Measurements from ENCODE around the gene TEX38. TPM values are rescaled to one million over a fixed set of nuclear protein-coding genes. Genes with fewer than 3 reads are reported as not detected.

The TEX38 gene
- total and polyA plus RNA-seq, 2 of the 13 experiments (the other 11 are each of a cell fraction or from before 2014, with no cell fraction given) = 0.18 TPM; not detected in 1

- TF ChIP-seq ZEB1 (IDR thresholded peaks at IDR 0.05; ENCODE audit: insufficient replicate concordance, low read depth) (peak; percentile 90), ERF (CRISPR knock-in tag; IDR thresholded peaks at IDR 0.05) (peak; percentile 73; the same call in 1 of the 2 replicates), NR2F6 (IDR thresholded peaks at IDR 0.05) (no peak), NR2F6 (CRISPR knock-in tag; IDR thresholded peaks at IDR 0.05) (0 out of 2 replicates have a peak, but pooled peaks have one; percentile 26), AGO1 (IDR thresholded peaks at IDR 0.05; ENCODE audit: low read depth, low read length, poor library complexity, severe bottlenecking) (peak; percentile 36), NFYC (CRISPR knock-in tag; IDR thresholded peaks at IDR 0.05) (peak; percentile 98), ZNF382 (CRISPR knock-in tag; IDR thresholded peaks at IDR 0.05; ENCODE audit: borderline replicate concordance) (no peak), ZNF572 (CRISPR knock-in tag; IDR thresholded peaks at IDR 0.05) (no peak), NFKBIZ (CRISPR knock-in tag; IDR thresholded peaks at IDR 0.05) (0 out of 2 replicates have a peak, but pooled peaks have one; percentile 56), BCL6 (CRISPR knock-in tag; IDR thresholded peaks at IDR 0.05) (0 out of 2 replicates have a peak, but pooled peaks have one; percentile 21), ZNF713 (CRISPR knock-in tag; IDR thresholded peaks at IDR 0.05) (peak; percentile 58; the same call in 1 of the 2 replicates), ZNF136 (CRISPR knock-in tag; IDR thresholded peaks at IDR 0.05; ENCODE audit: low read depth) (no peak), EED (CRISPR knock-in tag; IDR thresholded peaks at IDR 0.05) (peak; percentile 86; the same call in 1 of the 2 replicates), ZNF569 (CRISPR knock-in tag; IDR thresholded peaks at IDR 0.05; ENCODE audit: borderline replicate concordance) (no peak), ZSCAN31 (CRISPR knock-in tag; IDR thresholded peaks at IDR 0.05; ENCODE audit: low read depth) (peak; percentile 89), SP5 (CRISPR knock-in tag; IDR thresholded peaks at IDR 0.05; ENCODE audit: borderline replicate concordance, low read depth) (peak; percentile 52; the same call in 1 of the 2 replicates), E2F1 (CRISPR knock-in tag; IDR thresholded peaks at IDR 0.05) (no peak), MAFF (IDR thresholded peaks at IDR 0.05; ENCODE audit: low read depth, low read length) (no peak), ZNF224 (CRISPR knock-in tag; IDR thresholded peaks at IDR 0.05) (peak; percentile 73; the same call in 1 of the 2 replicates), HES4 (CRISPR knock-in tag; IDR thresholded peaks at IDR 0.05; ENCODE audit: borderline replicate concordance) (peak; percentile 34; the same call in 1 of the 2 replicates), ARID2 (CRISPR knock-in tag; IDR thresholded peaks at IDR 0.05; ENCODE audit: borderline replicate concordance) (no peak), HOXA3 (CRISPR knock-in tag; IDR thresholded peaks at IDR 0.05) (peak; percentile 87), BORCS8-MEF2B (CRISPR knock-in tag; IDR thresholded peaks at IDR 0.05) (peak; percentile 42; the same call in 1 of the 2 replicates), MTA1 (CRISPR knock-in tag; IDR thresholded peaks at IDR 0.05; ENCODE audit: borderline replicate concordance) (0 out of 2 replicates have a peak, but pooled peaks have one; percentile 19), MXI1 (IDR thresholded peaks at IDR 0.05; ENCODE audit: borderline replicate concordance, low read depth, low read length) (peak; percentile 65; the same call in 1 of the 3 replicates)
- TF ChIP-seq, protein P1, sequence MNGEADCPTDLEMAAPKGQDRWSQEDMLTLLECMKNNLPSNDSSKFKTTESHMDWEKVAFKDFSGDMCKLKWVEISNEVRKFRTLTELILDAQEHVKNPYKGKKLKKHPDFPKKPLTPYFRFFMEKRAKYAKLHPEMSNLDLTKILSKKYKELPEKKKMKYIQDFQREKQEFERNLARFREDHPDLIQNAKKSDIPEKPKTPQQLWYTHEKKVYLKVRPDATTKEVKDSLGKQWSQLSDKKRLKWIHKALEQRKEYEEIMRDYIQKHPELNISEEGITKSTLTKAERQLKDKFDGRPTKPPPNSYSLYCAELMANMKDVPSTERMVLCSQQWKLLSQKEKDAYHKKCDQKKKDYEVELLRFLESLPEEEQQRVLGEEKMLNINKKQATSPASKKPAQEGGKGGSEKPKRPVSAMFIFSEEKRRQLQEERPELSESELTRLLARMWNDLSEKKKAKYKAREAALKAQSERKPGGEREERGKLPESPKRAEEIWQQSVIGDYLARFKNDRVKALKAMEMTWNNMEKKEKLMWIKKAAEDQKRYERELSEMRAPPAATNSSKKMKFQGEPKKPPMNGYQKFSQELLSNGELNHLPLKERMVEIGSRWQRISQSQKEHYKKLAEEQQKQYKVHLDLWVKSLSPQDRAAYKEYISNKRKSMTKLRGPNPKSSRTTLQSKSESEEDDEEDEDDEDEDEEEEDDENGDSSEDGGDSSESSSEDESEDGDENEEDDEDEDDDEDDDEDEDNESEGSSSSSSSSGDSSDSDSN (CRISPR knock-in tag; IDR thresholded peaks at IDR 0.05) = peak; percentile 65; the same call in 1 of the 2 replicates
- TF ChIP-seq, protein P2, sequence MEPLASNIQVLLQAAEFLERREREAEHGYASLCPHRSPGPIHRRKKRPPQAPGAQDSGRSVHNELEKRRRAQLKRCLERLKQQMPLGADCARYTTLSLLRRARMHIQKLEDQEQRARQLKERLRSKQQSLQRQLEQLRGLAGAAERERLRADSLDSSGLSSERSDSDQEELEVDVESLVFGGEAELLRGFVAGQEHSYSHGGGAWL (CRISPR knock-in tag; IDR thresholded peaks at IDR 0.05) = peak; percentile 90
These were observed 47.3 kb downstream of the TEX38 start, which contains the start of gene EFCAB14 (continued) for GRCh38 chr1:46718727-46719622.
